ENCODE data around the gene NSG1.
"Not testable (repeated sequence)": the region's sequence is repeated elsewhere in the genome, so short reads cannot be mapped to it uniquely, and the experiment has no call there.

The NSG1 gene, protein sequence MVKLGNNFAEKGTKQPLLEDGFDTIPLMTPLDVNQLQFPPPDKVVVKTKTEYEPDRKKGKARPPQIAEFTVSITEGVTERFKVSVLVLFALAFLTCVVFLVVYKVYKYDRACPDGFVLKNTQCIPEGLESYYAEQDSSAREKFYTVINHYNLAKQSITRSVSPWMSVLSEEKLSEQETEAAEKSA

DNA sequence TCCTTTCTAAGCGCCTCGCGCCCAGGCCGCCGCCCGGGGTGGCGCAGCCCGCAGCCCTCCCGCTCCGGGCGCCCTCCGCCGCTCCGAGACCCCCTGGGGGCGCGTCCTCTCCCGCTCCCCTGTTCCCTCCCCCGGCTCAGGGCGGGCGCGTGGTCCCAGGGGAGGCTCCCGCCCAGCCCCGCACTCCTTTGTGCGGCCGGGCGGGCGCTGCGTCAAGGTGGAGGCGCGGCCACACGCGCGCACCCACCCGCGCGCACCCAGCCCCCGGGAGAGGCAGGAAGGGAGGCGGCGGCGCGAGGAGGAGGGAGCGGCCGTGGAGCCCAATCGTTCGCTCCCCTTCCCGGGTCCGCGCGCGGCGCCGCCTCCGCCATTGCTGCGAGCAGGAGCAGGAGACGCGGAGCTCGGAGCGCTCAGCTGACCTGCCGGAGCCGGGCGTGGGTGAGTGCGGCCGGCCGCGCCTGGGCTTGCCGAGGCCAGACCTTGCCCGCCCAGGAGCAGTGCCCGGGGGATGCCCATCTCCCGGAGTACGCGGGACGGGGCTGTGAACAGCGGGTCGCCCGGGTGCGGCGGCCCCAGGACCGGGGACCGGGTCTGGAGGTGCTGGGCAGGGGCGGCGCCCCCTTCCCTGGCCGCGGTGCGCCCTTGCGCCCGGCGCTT is at the start of gene NSG1:
NSG1 (plus strand) TSS at position 367 of the 657 bp plus-strand sequence. CDS start 528 bp downstream, outside the sequence.
- DNase-seq, result peak; percentile 15

DNA sequence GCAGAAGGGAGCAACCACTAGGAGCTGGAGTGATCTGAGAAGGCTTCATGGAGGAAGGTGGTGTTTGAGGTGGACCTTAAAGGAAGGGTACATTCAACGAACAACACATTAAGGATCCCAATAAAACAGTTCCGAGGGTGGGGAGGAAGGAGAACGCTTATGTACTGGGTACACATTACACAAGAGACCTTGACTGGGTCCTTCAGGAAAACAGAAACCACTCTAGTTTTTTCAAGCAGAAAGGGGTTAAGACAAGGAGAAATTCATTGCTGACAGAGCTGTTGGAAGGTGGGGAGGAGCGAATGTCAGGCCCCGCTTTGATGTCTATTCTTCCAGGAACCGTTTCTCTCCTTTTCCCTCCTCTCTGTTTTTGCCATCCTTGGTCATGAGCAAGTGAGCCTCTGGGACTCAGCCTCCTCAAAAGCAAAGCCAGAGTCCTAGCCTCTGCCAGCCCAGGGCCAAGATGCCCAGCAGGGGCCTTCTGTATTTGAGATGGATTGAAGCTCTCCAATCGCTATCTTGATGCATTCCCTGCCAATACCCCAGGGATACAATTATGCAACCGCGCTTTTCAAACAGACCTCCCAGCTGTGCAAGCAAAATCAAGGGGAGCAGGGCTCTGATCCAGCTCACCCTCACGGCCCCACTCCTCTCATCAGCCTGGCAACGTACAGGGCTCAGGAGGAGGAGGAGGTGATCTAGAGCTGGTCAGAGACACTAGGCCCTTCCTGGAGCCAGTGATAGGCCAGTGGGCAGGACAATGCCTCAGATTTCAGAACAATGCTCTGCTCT is 48.5 kb upstream of the NSG1 start:
- DNase-seq, result no peak

DNA sequence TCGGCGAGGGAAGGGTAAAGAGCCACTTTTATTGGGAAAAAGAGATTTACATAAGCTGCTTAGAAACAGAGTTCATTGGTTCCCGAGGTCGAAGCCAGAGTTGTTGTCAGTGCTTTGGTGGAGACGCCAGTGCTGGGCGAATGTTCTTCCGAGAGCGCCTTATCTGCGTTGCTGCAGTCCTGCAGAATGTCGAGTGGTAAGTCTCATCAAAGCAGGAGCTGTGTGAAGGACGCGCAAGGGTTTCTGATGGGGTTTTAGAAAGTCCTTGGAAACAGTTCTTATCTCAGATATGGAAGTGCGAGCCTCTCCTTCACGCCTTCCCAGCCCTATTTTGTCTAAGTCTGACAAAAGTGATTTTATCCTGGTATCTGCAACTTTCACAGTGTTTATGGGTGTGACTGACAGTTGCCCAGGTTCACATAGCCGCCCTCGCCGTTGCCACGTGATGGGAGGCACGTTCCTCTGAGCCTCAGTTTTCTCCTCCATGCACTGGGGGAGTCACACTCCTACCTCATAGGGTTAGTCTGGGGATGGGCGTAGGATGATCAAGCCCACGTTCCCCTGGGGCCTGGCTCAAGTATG is 47.3 kb upstream of the NSG1 start:
- no peak for DNase-seq

DNA sequence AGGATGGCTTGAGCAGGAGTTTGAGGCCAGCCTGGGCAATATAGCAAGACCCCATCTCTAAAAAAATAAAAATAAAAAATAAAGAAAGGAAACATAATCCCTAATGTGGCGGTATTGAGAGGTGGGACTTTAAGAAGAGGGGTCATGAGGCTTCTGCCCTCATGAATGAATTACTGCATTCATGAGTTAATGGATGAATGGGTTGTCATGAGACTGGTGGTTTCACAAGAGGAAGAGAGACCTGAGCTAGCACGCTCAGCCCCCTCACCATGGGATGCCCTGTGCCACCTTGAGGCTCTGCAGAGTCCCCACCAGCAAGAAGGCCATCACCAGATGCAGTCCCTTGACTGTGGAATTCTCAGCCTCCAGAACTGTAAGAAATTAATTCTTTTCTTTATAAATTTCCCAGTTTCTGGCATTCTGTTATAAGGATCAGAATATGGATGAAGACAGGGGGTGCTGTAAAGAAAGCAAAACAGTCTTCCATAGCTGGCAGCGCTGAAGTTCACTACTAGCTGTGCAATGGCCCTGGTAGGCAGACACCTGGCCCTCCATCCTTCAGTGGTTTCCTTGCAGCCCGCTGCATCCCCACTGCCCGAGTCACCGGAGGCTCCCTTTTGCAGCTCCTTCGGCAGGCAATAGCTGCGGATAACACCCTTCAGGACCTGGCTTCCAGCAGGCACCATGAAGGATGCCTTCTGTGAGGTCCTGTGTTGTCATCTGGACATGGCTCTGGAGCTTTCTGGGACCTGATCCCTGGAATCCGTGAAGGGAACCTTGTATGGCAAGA is 44.8 kb upstream of the NSG1 start:
- DNase-seq, result no peak

DNA sequence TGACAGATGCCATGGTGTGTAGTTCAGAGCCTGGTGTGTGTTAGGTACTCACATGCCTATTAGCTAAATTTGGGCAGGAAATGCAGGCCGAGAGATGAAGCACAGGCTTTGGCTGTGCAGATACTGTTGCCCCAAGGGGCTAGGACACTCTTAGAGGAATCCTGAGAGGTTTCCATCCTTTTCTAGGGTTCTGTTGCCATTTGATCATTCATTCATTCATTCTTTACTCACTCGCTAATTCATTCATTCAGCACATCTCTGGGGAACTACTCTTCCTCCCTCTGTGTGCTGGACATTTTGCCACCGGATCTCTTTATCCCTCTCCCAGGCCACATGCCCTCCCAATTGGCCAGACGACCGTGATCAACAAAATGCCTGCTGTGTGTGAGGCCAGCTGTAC is 43.9 kb upstream of the NSG1 start:
- DNase-seq, result no peak

DNA sequence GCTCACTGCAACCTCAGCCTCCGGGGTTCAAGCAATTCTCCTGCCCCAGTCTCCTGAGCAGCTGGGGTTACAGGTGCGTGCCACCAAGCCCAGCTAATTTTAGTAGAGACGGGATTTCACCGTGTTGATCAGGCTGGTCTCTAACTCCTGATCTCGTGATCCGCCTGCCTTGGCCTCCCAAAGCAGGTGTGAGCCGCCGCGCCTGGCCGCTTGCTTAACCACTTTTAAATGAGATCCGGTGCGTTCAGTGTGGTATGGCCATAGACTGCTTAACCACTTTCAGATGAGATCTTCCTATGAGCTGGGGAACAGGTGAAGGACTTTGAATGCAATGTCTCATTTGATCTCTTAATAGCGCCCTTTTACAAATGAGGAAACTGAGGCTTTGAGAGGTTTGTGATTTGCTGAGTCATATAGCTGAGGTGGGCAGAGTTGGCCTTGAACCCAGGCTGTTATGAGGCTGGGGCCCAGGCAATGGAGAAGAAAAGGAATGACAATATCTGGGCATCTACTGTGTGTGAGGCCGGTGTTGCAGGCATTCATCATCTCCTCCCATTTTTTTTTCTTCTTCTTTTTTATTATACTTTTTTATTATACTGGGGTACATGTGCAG is 41.9 kb upstream of the NSG1 start:
- DNase-seq, result no peak

DNA sequence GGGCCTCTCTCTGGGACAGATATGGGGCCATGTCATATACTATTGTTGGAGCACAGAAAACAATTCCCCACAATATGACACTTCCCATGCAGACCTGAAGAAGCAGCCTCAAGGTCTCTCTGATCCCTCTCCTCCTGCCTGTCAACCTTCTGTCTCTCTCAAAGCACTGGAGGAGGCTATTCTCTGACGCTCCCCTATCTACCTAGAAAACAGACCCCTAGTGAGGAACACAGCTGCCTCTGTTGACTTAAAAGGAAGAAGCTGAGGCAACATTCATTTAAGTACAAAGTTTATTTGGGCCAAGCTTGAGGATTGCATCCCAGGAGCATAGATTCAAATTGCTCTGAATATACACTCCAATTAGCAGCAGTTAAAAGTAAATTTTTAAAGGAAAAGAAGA is 39.3 kb upstream of the NSG1 start:
- no peak for DNase-seq

DNA sequence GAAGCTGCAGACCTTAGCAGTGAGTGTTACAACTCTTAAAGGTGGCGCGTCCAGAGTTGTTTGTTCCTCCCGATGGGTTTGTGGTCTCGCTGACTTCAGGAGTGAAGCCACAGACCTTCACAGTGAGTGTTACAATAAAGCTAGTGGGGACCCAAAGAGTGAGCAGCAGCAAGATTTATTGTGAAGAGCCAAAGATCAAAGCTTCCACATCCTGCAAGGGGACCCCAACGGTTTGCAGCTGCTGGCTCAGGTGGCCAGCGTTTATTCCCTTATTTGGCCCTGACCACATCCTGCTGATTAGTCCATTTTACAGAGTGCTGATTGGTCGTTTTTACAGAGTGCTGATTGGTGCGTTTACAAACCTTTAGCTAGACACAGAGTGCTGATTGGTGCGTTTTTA is 38.3 kb upstream of the NSG1 start:
- not testable (repeated sequence) for DNase-seq

DNA sequence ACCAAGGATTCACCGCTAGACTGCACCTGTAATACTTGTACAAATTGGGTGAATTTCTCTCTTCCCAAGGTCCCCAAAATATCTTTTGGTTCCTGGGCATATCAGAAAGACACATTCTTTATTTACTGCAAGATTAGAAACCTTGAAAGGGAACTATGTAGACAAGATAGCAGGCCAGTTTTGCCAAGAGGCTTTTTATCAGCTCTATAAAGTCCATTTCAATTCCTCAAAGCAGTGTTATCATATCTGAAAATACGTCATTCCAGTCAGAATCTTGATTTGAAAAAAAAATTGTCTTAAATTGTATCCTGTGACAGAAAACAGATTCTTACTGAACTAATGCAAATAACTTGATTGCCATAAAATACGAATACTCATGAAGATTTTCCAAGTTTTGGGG is 37.0 kb upstream of the NSG1 start:
- DNase-seq, result no peak

DNA sequence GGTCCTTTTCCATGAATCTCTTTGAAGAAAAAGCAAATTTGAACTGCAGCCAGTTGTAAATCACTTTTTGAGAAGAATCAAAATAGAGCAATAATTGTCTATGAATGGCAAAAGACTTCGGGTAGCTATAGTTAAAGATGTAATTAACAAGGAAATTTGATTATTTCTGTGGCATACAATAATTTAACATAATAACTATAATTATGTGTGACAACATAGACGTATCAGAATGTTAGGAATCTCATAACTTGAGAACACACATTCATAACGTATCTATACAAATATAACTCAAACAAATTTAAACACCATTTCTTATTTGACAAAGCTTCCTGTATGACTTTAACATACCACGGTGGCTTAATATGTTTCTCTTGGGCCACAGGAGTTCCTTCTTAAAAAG is 36.0 kb upstream of the NSG1 start:
- DNase-seq, result no peak

DNA sequence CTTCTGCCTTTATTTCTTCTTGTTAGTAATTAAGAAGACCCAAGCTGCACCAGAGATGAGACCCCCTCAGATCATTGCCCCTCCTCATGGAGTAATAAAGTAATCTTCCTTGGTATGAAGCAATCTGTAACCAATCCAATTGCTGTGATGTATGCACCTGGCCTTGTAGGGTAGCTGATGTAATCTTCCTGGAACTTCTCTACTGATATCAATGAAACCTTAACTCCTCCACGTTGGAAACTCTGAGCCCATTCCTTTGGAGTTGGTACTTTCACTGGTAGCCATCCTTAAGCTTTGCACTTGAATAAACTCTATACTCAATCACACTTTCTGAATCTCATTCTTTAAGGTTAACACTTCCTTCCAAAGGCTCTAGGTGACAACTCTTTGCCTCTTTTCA is 31.6 kb upstream of the NSG1 start:
- DNase-seq, result no peak

DNA sequence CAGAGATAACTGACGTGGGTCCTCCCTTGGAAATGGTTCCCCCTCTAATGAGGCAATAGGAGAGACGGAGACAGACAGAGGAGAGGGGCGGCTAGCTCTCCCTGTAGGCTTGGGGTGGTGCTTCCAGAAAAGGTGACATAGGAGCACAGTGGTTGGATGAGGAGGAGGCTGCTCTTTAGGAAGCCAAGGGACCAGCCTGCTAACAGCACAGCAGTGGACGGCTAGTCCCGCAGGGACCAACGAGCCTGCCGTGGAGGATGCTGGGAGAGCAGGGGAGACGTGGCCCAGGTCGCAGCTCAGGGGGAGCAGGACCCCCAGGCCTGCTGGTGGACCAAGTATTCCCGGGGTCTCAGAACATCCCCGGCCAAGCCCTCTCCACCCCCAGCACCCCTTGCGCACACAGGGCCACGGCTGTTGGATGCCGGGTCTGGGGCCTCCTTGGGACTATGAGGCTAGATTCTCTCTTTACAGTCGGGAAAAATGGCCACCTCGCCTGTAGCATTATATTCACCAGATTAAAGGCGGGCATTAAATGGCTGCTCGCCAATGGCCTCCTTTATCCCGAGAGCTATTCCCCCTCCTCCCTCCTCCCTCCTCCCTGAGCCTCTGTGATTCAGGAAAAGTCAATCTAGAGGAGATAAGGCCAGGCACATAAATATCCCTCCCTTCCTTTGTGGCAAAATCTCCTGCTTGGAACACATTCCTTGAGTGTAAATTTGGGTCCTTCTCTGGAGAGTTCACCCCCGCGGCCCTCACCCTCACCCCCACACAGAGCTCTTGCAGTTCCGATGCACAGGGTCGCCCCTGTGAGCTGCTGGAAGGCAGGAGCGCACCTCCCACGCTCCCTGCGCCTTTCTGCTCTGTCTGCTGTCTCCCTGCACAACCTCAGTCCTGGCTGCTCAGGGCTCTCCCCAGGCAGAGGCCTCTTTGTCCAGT is 30.5 kb upstream of the NSG1 start:
- DNase-seq, result no peak

DNA sequence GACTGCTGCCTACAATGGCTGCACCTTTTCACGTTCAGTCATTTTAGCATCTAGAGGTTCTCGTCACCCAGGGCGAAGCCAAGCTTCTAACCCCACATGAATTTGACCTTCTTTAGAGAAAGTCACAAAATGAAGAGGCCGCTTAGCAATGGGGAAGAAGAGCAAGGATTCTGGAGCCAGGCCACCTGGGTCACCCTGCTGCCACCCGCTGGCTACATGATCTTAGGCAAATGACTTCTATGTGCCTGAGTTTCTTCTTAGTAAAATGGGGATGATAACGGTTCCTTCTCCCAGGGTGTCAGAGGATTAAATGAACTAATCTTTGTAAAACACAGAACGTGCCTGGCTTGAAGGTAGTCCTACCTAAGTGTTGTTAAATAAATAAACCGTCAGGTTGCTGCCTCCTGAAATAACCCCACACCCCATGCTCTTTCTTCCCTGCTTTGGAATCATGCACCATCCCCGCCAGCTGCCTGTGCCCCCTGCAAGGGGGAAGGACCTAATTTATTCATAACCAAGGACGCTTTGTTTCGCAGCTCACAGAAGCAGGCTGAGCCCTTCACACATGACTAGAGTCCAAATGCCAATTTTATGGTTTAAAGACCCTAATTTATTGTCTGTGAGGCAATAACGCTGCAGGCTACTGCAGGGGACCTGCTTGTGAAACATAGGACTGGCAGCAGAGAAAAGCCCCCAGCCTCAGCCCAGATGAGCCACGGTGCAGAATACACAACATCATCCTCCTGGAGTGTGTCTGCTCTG is 28.6 kb upstream of the NSG1 start:
- no peak for DNase-seq

DNA sequence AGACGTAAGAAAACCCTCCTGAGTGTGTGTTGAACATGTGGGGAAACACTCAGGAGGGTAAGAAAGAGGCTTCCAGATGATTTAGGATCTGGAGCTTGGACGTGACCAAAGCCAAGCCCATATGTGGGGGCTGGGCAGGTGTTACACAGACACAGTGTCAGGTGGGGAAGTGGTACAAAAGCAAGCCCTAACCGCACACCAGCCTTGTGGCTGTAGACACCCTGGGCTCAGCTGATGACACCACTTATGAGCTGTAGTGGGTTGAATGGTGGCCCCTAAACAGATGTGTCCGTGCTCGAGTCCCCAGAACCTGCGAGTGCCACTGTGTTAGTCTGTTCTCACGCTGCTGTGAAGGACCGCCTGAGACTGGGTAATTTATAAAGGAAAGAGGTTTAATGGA is 25.0 kb upstream of the NSG1 start:
- DNase-seq, result no peak

DNA sequence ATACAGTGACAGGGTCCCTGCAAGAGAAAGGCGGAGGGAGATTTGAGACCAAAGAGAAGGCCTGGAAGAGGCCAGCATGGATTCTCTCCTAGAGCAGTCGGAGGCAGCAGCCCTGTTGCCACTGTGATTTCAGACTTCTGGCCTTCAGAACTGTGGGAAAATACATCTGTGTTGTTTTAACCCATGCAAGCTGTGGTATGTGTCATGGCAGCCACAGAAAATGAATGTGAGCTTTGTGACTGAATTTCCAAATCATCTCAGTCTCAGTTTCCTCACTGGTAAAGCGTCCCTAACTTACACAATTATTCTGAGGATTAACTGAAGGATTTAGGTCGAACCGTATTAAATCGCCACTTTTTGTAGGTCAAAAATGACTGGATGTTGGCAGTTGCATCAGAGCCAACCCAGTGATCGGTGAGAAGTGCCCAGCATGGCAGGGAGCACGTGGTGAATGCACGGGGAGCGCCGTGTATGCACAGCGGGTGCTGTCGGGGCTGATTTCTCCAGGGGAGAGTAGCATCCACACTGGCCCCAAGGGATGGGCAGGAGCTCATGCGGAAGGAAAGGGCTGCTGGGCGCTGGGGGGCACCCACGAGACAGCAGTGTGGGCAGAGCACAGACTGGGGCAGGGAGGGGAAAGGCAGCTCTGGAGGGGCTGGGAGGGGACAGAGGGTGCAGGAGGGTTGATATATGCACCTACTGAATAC is 23.8 kb upstream of the NSG1 start:
- no peak for DNase-seq

DNA sequence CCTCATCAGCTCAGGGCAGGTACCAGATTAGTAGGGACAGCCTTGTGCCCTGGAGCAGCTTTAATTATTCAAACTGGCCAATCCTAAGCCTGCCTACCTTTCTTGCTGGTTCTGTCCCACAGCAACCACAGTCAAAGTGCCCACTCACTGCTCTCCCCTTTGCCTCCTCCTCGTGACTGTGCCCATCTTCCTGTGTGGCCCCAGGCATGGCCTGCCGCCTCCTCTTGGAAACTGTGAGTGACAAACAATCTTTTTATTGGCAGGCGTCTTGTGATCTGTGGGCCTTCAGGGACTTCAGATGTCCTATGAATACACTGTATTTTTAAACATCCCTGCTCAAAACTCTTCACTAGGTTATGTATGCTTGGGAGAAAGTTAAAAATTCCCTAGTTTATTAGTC is 22.8 kb upstream of the NSG1 start:
- no peak for DNase-seq

DNA sequence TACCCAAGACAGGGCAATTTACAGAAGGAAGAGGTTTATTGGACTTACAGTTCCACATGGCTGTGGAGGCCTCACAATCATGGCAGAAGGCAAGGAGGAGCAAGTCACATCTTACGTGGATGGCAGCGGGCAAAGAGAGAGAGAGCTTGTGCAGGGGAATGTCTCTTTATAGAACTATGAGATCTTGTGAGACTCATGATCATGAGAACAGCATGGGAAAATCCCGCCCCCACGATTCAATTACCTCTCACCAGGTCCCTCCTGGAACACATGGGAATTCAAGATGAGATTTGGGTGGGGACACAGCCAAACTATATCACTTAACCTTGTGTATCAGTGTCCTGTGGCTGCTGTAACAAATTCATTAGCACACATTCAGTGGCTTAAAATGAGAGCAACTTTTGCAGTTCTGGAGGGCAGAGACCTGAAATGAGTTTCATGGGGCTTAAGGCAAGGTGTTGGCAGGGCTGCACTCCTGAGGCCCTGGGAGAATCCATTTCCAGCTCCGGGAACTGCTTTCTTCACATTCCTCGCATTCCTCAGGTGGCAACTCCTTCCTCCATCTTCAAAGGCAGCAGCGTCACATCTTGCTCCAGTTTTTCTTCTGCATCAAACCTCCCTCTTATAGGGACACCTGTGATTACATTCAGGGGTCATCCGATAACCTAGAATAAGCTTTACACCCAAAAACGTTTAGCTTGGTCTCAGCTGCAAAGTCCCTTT is 22.3 kb upstream of the NSG1 start:
- DNase-seq, result no peak

DNA sequence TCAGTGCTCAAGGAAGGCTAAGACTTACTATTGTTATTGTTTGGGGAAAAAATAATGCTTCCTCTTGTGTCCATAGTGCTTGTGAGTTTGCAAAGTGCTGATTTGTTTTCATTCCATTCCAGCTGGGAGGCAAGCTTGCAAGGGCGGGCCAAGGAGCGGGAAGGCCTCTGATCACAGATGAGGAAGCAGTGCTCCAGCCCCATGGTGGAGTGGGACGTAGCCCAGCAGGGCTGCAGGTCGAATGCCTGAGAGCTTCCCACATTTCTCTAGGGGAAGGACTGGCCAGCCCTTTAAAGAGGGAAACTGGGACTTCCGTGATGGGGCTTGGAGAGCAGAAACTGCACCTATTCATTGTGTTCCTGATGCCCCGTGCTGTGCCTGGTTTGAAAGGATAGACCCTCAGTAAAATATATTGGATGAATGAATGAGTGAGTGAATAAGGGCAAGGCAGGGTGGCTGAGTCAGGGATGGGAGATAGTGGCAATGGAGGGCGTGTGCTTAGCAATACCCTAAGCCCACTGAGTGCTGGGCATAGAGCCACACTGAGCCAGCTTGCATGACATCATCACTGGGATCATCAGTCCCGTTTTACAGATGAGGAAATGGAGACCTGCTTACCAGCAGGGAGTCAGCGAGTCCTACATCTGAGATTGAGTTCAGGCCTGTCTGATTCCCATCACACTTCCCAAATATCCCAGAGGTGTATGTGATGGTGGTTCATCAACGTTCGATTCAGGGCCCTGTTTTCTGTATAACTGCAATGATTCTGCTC is 17.9 kb upstream of the NSG1 start:
- DNase-seq, result no peak
